ENCODE measurements around the gene ZNF277.

DNA sequence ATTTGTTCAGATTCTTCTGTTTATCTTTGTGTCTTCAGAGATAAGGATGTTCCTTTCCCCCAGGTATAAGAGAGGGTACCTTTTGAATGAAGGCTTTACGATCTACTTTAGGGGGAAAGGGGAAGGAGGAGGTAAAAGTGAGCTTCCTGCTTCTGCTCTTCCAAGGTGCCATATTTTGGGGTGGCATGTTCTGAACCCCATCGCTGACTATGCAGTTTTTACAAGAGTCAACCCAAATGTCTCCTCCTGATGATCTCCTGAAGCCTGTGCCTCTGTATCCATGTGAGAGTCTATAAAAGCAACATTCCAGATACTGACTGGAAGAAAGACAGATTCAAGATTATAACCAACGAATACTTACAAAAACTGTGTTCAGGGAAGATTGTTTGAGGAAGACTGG is 102.5 kb downstream of the ZNF277 start:
- TF ChIP-seq, protein P1, sequence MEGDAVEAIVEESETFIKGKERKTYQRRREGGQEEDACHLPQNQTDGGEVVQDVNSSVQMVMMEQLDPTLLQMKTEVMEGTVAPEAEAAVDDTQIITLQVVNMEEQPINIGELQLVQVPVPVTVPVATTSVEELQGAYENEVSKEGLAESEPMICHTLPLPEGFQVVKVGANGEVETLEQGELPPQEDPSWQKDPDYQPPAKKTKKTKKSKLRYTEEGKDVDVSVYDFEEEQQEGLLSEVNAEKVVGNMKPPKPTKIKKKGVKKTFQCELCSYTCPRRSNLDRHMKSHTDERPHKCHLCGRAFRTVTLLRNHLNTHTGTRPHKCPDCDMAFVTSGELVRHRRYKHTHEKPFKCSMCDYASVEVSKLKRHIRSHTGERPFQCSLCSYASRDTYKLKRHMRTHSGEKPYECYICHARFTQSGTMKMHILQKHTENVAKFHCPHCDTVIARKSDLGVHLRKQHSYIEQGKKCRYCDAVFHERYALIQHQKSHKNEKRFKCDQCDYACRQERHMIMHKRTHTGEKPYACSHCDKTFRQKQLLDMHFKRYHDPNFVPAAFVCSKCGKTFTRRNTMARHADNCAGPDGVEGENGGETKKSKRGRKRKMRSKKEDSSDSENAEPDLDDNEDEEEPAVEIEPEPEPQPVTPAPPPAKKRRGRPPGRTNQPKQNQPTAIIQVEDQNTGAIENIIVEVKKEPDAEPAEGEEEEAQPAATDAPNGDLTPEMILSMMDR (IDR thresholded peaks at IDR 0.05): no peak
- TF ChIP-seq POLR2AphosphoS5 (IDR thresholded peaks at IDR 0.05; ENCODE audit: low read depth, low read length): no peak
- TF ChIP-seq, protein P2, sequence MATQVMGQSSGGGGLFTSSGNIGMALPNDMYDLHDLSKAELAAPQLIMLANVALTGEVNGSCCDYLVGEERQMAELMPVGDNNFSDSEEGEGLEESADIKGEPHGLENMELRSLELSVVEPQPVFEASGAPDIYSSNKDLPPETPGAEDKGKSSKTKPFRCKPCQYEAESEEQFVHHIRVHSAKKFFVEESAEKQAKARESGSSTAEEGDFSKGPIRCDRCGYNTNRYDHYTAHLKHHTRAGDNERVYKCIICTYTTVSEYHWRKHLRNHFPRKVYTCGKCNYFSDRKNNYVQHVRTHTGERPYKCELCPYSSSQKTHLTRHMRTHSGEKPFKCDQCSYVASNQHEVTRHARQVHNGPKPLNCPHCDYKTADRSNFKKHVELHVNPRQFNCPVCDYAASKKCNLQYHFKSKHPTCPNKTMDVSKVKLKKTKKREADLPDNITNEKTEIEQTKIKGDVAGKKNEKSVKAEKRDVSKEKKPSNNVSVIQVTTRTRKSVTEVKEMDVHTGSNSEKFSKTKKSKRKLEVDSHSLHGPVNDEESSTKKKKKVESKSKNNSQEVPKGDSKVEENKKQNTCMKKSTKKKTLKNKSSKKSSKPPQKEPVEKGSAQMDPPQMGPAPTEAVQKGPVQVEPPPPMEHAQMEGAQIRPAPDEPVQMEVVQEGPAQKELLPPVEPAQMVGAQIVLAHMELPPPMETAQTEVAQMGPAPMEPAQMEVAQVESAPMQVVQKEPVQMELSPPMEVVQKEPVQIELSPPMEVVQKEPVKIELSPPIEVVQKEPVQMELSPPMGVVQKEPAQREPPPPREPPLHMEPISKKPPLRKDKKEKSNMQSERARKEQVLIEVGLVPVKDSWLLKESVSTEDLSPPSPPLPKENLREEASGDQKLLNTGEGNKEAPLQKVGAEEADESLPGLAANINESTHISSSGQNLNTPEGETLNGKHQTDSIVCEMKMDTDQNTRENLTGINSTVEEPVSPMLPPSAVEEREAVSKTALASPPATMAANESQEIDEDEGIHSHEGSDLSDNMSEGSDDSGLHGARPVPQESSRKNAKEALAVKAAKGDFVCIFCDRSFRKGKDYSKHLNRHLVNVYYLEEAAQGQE (IDR thresholded peaks at IDR 0.05; ENCODE audit: insufficient read depth in 1 of 2, low read depth in 2 of 2, low read length in 1 of 2): no peak
- TF ChIP-seq TCF7L2 (IDR thresholded peaks at IDR 0.05; ENCODE audit: low read depth, low read length): no peak
